SK-N-SH treated with all-trans-retinoic acid at 6 μM for 48 hours (cell line): ENCODE data around the gene ARID1B.

Experiments used
- ATAC-seq: fragments of 200-7000 bp; cut with Tn5 transposase; 3 replicates; pipeline ENCODE4 v1.9.1; 2020; ENCODE audit warnings: mild to moderate bottlenecking, moderate library complexity
- ARNTL ChIP-seq: fragments of 450-650 bp; formaldehyde crosslinking; IDR thresholded peaks from 2 replicates; pipeline ENCODE4 v1.5.0; 2020; ENCODE audit warnings: low read depth, mild to moderate bottlenecking, moderate library complexity, borderline replicate concordance
- BACH2 ChIP-seq: fragments of 250-450 bp; sonication (Bioruptor Pico); IDR thresholded peaks from 2 replicates; pipeline ENCODE4 v1.9.0; 2021; ENCODE audit warnings: mild to moderate bottlenecking, borderline replicate concordance
- CREB5 ChIP-seq: fragments of 250-450 bp; sonication (Bioruptor Pico); IDR thresholded peaks from 2 replicates; pipeline ENCODE4 v1.5.1; 2020; ENCODE audit warnings: low read depth, mild to moderate bottlenecking, moderate library complexity
- CSDC2 ChIP-seq: fragments of 250-450 bp; sonication (Bioruptor Pico); IDR thresholded peaks from 2 replicates; pipeline ENCODE4 v1.5.0; 2020; ENCODE audit warnings: mild to moderate bottlenecking, moderate library complexity
- CSRNP3 ChIP-seq: fragments of 250-450 bp; sonication (Bioruptor Pico); IDR thresholded peaks from 2 replicates; pipeline ENCODE4 v1.5.1; 2021; ENCODE audit warnings: mild to moderate bottlenecking, moderate library complexity
- ESRRG ChIP-seq: fragments of 250-450 bp; sonication (Bioruptor Pico); IDR thresholded peaks from 2 replicates; pipeline ENCODE4 v1.6.1; 2021; ENCODE audit warnings: mild to moderate bottlenecking
- GLIS3 ChIP-seq: fragments of 250-450 bp; sonication (Bioruptor Pico); IDR thresholded peaks from 2 replicates; pipeline ENCODE4 v1.5.0; 2020; ENCODE audit warnings: mild to moderate bottlenecking, moderate library complexity
- ISL1 ChIP-seq: fragments of 250-450 bp; sonication (Bioruptor Pico); IDR thresholded peaks from 2 replicates; pipeline ENCODE4 v2.1.2; 2022; ENCODE audit warnings: mild to moderate bottlenecking, moderate library complexity
- OSR1 ChIP-seq: fragments of 250-450 bp; sonication (Bioruptor Pico); IDR thresholded peaks from 2 replicates; pipeline ENCODE4 v1.8.0; 2022; ENCODE audit warnings: moderate library complexity, mild to moderate bottlenecking, inconsistent platforms
- PPARA ChIP-seq: fragments of 250-450 bp; sonication (Bioruptor Pico); IDR thresholded peaks from 2 replicates; pipeline ENCODE4 v1.5.0; 2020; ENCODE audit warnings: mild to moderate bottlenecking, borderline replicate concordance
- RARB ChIP-seq: fragments of 250-450 bp; sonication (Bioruptor Pico); IDR thresholded peaks from 2 replicates; pipeline ENCODE4 v1.8.0; 2021; ENCODE audit warnings: mild to moderate bottlenecking, moderate library complexity
- SNAI2 ChIP-seq: fragments of 250-450 bp; sonication (Bioruptor Pico); IDR thresholded peaks from 2 replicates; pipeline ENCODE4 v1.5.0; 2020; ENCODE audit warnings: mild to moderate bottlenecking, moderate library complexity
- TCF4 ChIP-seq: fragments of 250-450 bp; sonication (Bioruptor Pico); IDR thresholded peaks from 2 replicates; pipeline ENCODE4 v1.8.0; 2021; ENCODE audit warnings: mild to moderate bottlenecking, moderate library complexity, borderline replicate concordance
- TOX ChIP-seq: fragments of 250-450 bp; sonication (Bioruptor Pico); IDR thresholded peaks from 2 replicates; pipeline ENCODE4 v1.8.0; 2021; ENCODE audit warnings: mild to moderate bottlenecking, moderate library complexity, borderline replicate concordance
- ZC3H10 ChIP-seq: fragments of 250-450 bp; sonication (Bioruptor Pico); IDR thresholded peaks from 2 replicates; pipeline ENCODE4 v1.5.1; 2021; ENCODE audit warnings: mild to moderate bottlenecking, moderate library complexity
- ZFP3 ChIP-seq: fragments of 250-450 bp; sonication (Bioruptor Pico); IDR thresholded peaks from 2 replicates; pipeline ENCODE4 v1.5.0; 2020; ENCODE audit warnings: mild to moderate bottlenecking, moderate library complexity
- ZFP30 ChIP-seq: fragments of 450-650 bp; formaldehyde crosslinking; IDR thresholded peaks from 2 replicates; pipeline ENCODE4 v1.5.0; 2022; ENCODE audit warnings: mild to moderate bottlenecking, moderate library complexity
- ZNF565 ChIP-seq: fragments of 450-650 bp; formaldehyde crosslinking; conservative IDR thresholded peaks from 2 replicates; pipeline ENCODE4 v1.5.0; 2020; ENCODE audit warnings: low read depth, mild to moderate bottlenecking, moderate library complexity
- ZNF70 ChIP-seq: fragments of 450-650 bp; formaldehyde crosslinking; IDR thresholded peaks from 2 replicates; pipeline ENCODE4 v1.5.0; 2020; ENCODE audit warnings: mild to moderate bottlenecking, moderate library complexity
- ZNF8 ChIP-seq: fragments of 450-650 bp; formaldehyde crosslinking; IDR thresholded peaks from 2 replicates; pipeline ENCODE4 v1.5.0; 2020; ENCODE audit warnings: mild to moderate bottlenecking, moderate library complexity
- TF ChIP-seq, protein P1 (sequence below): fragments of 250-450 bp; sonication (Bioruptor Pico); IDR thresholded peaks from 2 replicates; pipeline ENCODE4 v1.8.0; 2020; ENCODE audit warnings: mild to moderate bottlenecking, moderate library complexity, borderline replicate concordance
- TF ChIP-seq, protein P2 (sequence below): fragments of 250-450 bp; sonication (Bioruptor Pico); IDR thresholded peaks from 2 replicates; pipeline ENCODE4 v1.8.0; 2021; ENCODE audit warnings: low read depth, mild to moderate bottlenecking, moderate library complexity, borderline replicate concordance

ARID1B gene

GRCh38 chr6:157206359-157206815, 429.2 kb downstream of the ARID1B start:
- ATAC-seq, result no peak
- TF ChIP-seq GLIS3 (no peak), ZNF70 (CRISPR knock-in tag) (no peak), SNAI2 (CRISPR knock-in tag) (no peak), BACH2 (CRISPR knock-in tag) (no peak), ZFP3 (CRISPR knock-in tag) (no peak), OSR1 (no peak), ZFP30 (CRISPR knock-in tag) (no peak), TCF4 (CRISPR knock-in tag) (no peak), ARNTL (no peak), CREB5 (CRISPR knock-in tag) (no peak)
- TF ChIP-seq, protein P1, sequence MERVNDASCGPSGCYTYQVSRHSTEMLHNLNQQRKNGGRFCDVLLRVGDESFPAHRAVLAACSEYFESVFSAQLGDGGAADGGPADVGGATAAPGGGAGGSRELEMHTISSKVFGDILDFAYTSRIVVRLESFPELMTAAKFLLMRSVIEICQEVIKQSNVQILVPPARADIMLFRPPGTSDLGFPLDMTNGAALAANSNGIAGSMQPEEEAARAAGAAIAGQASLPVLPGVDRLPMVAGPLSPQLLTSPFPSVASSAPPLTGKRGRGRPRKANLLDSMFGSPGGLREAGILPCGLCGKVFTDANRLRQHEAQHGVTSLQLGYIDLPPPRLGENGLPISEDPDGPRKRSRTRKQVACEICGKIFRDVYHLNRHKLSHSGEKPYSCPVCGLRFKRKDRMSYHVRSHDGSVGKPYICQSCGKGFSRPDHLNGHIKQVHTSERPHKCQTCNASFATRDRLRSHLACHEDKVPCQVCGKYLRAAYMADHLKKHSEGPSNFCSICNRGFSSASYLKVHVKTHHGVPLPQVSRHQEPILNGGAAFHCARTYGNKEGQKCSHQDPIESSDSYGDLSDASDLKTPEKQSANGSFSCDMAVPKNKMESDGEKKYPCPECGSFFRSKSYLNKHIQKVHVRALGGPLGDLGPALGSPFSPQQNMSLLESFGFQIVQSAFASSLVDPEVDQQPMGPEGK (CRISPR knock-in tag), result no peak
- TF ChIP-seq, all 23 proteins: peak for 0

- TF ChIP-seq RARB (CRISPR knock-in tag) (no peak), SNAI2 (CRISPR knock-in tag) (no peak)
- TF ChIP-seq, all 23 proteins: peak for 0
- no peak for ATAC-seq
These were observed 430.4 kb downstream of the ARID1B start for GRCh38 chr6:157207521-157208076.

DNA sequence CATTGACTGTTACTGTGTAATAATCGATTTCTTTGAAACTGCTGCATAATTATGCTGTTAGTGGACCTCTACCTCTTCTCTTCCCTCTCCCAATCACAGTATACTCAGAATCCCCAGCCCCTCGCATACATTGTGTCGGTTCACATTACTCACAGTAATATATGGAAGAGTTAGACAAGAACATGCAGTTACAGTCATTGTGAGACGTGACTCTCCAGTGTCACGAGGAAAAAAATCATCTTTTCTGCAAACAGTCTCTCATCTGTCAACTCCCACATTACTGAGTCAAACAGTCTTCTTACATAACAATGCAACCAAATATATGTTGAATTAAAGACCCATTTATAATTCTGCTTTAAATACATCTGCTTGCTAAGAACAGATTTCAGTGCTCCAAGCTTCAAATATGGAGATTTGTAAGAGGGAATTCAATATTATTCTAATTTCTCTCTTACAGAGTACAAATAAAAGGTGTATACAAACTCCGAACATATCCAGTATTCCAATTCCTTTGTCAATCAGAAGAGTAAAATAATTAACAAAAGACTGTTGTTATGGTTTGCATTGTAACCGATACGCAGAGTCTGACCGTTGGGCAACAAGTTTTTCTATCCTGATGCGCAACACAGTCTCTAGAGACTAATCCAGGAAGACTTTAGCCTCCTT, 432.8 kb downstream of the ARID1B start:
- no peak for ATAC-seq
- no peak for TF ChIP-seq OSR1
- TF ChIP-seq ZNF8 (CRISPR knock-in tag), result no peak
- TF ChIP-seq ZFP30 (CRISPR knock-in tag), result no peak
- TF ChIP-seq ARNTL, result no peak
- no peak for TF ChIP-seq CREB5 (CRISPR knock-in tag)
- no peak for TF ChIP-seq RARB (CRISPR knock-in tag)
- no peak for TF ChIP-seq CSRNP3 (CRISPR knock-in tag)
- TF ChIP-seq ISL1 (CRISPR knock-in tag), result no peak
- no peak for TF ChIP-seq TOX (CRISPR knock-in tag)

GRCh38 chr6:157210954-157211353, 433.8 kb downstream of the ARID1B start:
- no peak for ATAC-seq
- TF ChIP-seq ZFP30 (CRISPR knock-in tag) (no peak), ZC3H10 (CRISPR knock-in tag) (no peak), ARNTL (no peak), ZNF565 (CRISPR knock-in tag) (no peak), CSRNP3 (CRISPR knock-in tag) (no peak), RARB (CRISPR knock-in tag) (no peak), CSDC2 (CRISPR knock-in tag) (no peak), ESRRG (no peak), ISL1 (CRISPR knock-in tag) (no peak), TOX (CRISPR knock-in tag) (no peak), TCF4 (CRISPR knock-in tag) (no peak), ZFP3 (CRISPR knock-in tag) (no peak), PPARA (CRISPR knock-in tag) (no peak), SNAI2 (CRISPR knock-in tag) (no peak), ZNF8 (CRISPR knock-in tag) (no peak)
- TF ChIP-seq, protein P1 (CRISPR knock-in tag), result no peak
- TF ChIP-seq, protein P2, sequence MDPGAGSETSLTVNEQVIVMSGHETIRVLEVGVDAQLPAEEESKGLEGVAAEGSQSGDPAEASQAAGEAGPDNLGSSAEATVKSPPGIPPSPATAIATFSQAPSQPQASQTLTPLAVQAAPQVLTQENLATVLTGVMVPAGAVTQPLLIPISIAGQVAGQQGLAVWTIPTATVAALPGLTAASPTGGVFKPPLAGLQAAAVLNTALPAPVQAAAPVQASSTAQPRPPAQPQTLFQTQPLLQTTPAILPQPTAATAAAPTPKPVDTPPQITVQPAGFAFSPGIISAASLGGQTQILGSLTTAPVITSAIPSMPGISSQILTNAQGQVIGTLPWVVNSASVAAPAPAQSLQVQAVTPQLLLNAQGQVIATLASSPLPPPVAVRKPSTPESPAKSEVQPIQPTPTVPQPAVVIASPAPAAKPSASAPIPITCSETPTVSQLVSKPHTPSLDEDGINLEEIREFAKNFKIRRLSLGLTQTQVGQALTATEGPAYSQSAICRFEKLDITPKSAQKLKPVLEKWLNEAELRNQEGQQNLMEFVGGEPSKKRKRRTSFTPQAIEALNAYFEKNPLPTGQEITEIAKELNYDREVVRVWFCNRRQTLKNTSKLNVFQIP (CRISPR knock-in tag), result no peak
